GM13977 (cell line): ENCODE measurements around the gene ONECUT2.

Experiments used
- DNase-seq: peaks from one replicate; pipeline ENCODE4 v3.0.0; 2012; ENCODE audit warnings: low spot score
- in situ Hi-C: fragments of 300-500 bp; cut with MboI; formaldehyde crosslinking; loops from one replicate; pipeline ENCODE4 v1.12.0; 2022; ENCODE audit warnings: low sequenced_read_pairs, low pct_unique_long_range_greater_than_20kb, mixed read lengths, inconsistent platforms; ENCODE audit not compliant: unreplicated experiment
- TF ChIP-seq, protein P1 (sequence below): IDR thresholded peaks from 2 replicates; pipeline ENCODE4 v1.5.1; 2012; ENCODE audit warnings: mild to moderate bottlenecking, control low read depth; ENCODE audit not compliant: insufficient read depth; ENCODE audit errors: extremely low read depth, missing control alignments

The ONECUT2 gene

DNA sequence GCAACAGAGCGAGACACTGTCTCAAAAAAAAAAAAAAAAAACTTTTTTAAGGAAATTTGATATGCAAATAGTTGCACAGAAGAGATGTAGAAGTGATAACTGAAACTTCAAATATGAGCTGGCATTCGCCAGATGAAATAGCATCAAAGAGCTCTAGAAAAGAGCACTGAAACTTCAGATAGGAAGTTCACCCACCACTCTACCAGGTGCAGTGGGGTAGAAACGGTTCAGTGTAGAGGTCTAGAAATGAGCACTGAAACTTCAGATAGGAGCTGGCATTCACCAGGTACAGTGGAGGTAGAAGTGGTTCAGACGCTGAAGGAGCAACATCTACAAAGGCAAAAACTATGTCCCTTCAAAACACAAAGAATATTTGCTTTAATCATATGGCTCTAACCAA is 9.0 kb upstream of the ONECUT2 start:
- TF ChIP-seq, protein P1, sequence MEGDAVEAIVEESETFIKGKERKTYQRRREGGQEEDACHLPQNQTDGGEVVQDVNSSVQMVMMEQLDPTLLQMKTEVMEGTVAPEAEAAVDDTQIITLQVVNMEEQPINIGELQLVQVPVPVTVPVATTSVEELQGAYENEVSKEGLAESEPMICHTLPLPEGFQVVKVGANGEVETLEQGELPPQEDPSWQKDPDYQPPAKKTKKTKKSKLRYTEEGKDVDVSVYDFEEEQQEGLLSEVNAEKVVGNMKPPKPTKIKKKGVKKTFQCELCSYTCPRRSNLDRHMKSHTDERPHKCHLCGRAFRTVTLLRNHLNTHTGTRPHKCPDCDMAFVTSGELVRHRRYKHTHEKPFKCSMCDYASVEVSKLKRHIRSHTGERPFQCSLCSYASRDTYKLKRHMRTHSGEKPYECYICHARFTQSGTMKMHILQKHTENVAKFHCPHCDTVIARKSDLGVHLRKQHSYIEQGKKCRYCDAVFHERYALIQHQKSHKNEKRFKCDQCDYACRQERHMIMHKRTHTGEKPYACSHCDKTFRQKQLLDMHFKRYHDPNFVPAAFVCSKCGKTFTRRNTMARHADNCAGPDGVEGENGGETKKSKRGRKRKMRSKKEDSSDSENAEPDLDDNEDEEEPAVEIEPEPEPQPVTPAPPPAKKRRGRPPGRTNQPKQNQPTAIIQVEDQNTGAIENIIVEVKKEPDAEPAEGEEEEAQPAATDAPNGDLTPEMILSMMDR, result no peak
- no peak for DNase-seq
- in situ Hi-C loops, result loop anchor here (25.0 kb wide), 1 partner anchor 564 kb away; no protein-coding TSS in a partner anchor

DNA sequence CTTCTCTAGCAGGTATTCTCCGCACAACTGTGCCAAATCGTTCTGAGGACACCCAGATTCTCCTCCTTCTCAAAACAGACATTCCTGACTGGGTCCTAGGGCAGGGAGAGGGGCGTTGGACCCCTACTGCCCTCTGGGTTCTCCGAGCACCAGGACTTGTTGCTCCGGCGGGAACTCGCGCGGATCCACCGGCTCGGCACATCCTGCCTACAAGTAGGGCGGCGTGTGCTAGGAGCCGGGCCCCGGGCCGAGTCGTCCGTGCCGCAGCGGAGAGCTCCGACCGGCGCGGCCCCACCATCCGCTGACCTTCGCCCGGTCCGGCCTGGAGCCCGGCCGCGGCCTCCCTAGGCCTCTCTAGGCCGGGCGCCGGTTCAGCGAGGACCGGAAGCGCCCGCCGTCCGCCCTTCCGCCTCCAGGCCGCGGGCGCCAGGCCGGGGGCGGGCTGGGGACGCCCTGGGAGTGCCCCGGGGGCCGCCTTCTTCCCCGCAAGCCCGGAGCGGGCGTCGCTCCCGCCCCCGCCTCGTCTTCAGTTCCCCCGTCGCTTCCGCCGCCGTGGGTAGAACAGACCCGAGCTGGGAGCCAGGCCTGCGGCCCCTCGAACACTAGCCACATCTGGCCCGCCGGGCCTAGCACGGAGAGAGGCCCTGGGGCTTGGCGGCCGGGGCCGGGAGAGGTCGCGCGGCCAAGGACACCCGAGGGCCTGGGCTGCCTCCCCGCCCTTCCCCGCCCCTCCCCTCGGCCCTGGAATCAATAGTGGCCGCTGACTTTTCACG is 7.6 kb upstream of the ONECUT2 start:
- peak; percentile 39 for DNase-seq
- in situ Hi-C loops, result loop anchor here (25.0 kb wide), 1 partner anchor 565 kb away; no protein-coding TSS in a partner anchor
- TF ChIP-seq, protein P1, result no peak

DNA sequence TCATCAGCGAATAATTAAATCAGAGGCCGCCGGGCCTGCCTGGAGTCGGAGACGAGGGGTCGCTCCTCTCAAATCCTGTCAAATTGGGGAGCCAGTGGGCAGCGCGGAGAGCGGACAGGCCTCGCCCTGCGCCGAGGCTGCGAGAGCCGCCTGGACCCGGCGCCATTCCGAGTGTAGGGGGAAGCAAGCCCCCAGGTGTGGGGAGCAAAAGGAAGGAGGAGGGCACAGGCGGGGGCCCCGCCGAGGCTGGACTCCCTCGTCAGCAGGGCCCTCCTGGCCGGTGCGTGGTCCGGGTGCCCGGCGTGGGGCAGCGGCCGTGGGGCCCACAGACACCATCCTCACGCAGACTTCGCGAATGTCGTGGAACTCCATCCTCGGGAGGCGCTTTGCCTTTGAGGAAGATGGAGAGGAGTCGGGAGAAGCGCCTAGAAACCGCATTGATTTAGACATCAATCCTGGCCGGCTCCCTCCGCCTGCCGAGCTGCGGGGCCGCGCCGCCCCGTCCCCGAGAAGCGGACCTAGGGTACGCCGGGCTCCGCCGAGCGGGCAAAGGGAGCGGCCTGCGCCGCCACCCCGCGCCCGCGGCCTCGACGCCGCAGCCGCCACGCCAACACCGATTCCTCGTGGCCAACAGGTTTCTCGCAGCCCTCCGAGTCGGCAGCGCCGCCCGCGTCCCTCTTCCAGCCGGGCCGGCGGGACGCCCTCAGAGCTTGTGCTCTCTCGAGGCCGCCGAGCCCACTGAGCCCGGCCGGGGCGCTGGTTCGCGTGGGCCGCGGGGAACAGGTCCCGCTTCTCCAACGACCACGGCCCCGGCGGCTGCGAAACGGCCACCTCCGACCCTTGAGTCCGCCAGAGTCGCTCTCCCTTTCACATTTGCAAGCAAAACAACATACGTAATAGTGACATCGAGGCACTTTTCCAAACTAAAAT is 6.7 kb upstream of the ONECUT2 start:
- TF ChIP-seq, protein P1, result no peak
- in situ Hi-C loops, result loop anchor here (25.0 kb wide), 1 partner anchor 566 kb away; no protein-coding TSS in a partner anchor
- DNase-seq, result peak; percentile 42

DNA sequence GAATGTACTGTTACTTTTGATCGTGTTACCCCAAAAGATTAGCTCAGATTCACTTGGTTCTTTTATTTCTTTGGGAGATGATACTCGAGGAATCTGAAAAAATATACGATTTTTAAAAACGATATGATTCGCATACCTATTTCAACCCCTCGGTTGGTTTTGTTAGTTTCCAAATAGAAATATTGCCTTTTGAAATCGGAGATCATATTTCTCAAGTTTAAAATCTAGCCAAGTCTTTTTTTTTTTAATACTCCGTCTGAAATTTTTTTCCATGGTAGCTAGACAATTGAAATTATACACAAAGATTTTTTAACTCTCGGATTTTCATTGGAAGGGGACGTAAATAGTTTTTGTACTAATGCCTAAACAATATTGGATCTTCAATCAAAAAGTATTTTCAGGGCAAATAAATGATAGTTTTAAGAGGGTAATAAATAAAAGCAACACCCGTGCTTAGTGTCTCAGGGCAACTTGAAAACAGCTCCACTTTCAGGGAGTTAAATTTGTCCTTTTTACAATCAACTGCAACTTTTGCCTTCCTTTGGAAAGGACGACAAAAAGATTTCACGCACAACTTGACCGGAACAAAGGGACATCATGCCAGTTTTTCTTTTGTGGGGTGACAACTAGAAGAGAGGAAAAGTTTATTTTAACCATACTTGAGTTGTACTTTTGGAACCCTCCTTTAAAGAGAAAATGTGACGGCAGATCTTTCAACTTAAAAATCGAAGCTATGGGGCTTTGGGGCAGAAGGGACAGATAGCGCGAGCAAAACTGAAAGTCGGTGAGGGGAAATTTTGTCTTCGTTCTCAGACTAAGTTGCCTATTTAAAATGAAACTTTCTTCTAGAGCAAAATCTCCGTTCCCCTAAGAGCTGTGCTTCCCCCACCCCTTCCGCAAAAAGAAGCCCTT is 5.8 kb upstream of the ONECUT2 start:
- DNase-seq, result peak; percentile 79
- in situ Hi-C loops, result loop anchor here (25.0 kb wide), 1 partner anchor 567 kb away; no protein-coding TSS in a partner anchor
- TF ChIP-seq, protein P1, result no peak

DNA sequence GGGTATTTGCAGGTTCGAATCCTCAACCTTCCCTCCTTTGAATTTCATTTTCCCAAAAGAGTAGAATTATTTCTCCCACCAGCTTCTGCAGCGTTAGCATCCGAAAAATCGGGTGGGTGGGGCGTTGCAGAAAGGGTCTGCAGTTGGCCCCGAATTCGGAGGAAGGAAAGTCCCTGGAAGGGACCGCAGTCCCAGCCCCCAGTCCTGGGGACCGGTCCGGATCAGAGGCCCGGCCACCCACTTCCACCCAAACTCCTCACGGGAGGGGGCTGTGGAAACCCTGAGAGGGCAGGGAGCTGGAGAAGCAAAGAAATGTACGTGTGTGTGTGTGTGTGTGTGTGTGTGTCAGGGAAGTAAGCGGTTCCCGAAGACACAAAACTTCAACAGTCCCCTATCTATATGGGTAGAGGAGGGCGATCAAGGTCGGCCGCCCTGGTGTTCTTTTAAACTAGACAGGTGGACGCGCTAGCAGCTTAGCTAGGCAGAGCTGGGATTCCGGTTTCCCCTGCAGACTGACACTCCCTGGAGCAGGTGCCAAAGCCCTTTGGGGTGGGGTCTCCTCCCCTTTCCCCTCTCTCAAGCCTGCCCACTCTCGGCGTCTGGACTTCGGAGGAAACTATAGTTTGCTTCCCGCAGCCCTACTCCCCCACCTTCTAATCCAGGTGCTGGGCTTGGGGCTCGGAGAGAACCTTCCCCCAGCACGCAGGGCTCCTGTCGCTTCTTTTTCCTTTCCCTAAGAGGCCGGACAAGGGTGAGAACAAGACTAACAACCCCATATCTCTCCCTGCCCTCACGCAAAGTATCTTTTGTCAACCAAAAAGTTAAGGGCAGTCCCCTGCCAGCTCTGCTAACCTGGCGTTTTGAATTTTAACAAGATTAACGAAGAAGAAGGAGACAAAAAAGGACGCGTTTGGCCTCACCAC is 4.8 kb upstream of the ONECUT2 start:
- TF ChIP-seq, protein P1, result no peak
- DNase-seq, result peak; percentile 34
- in situ Hi-C loops, result loop anchor here (25.0 kb wide), 1 partner anchor 568 kb away; no protein-coding TSS in a partner anchor
